NCI-H2081 treated with DMSO at 0.1 percent for 48 hours (cell line): Measurements from ENCODE around the gene CDKN2B-AS1.
A peak's percentile ranks its signal among the peaks of the same experiment; 100 is the strongest.

ENCODE experiments used
- DNase-seq: peaks from one replicate; lab custom pipeline; 2025; lab: John Stamatoyannopoulos, UW

The CDKN2B-AS1 gene

DNA sequence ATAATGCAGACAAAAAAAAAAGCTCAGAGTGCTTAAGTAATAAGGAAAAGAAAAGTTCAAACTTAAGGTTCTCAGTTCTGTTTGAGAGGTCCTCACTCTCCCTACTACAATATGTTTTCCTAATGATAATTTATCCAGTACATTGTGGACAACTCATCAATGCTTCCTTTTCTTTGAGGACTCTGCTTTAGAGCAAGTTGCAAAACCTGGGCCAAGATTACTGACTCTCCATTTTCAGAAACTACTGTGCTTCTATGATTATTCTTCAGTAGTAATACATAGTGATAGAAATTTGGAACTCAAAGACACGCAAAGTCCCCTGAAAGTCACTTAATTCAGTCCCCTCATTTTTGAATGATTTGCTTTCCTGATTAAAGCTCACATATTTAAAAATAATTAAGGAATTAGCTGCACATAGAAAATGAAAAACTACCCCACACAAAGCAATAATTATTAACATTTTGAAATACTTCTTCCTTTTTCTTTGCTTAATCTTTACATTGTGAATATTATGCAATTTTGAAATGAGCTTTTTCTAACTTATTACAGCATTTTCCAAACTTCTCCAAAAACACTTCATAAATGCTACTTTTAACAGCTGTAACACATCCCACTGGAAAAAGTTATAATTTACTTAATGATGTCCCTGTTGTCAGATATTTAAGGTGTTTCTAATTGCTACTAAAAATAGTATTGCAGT lies 11.6 kb upstream of the CDKN2B-AS1 start:
- DNase-seq, result no peak

DNA sequence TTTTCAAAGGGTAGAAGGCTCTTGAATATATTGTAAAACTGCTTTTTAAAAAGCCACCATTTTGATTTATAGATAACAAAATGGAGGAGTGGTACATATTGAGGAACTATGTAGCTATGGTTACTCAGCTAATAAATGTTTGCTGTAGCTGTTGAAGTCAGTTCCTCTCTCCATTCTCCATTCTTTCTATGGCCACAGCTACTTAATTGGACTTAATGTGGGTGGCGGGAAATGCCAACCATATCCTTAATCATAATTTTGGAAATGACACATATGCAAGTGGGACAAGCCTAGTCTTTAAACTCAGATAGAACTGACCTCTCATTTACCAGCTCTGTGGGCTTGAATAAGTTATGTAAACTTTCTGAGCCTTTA lies 11.0 kb upstream of the CDKN2B-AS1 start:
- DNase-seq, result peak; percentile 40

DNA sequence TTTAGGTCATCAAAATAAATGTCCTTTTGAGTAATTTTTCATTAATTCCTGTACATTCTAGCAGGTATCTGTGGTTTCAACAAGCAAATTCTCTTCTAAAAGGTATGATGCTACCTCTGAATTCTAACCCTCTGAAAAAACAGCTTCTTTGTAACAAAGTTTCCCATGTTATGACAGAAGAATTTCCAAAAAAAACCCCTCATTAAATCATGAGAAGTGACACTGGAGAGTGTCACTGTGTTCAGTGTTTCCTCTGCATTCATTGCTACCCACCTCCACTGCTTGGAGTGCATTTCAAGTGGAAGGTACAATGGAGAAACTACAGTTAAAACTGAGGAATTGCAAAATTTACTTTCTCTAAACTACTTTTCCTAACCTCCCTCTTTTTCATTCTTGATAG lies 10.5 kb upstream of the CDKN2B-AS1 start:
- no peak for DNase-seq

GRCh38 chr9:21985964-21986667 lies 8.5 kb upstream of the CDKN2B-AS1 start:
- no peak for DNase-seq

DNA sequence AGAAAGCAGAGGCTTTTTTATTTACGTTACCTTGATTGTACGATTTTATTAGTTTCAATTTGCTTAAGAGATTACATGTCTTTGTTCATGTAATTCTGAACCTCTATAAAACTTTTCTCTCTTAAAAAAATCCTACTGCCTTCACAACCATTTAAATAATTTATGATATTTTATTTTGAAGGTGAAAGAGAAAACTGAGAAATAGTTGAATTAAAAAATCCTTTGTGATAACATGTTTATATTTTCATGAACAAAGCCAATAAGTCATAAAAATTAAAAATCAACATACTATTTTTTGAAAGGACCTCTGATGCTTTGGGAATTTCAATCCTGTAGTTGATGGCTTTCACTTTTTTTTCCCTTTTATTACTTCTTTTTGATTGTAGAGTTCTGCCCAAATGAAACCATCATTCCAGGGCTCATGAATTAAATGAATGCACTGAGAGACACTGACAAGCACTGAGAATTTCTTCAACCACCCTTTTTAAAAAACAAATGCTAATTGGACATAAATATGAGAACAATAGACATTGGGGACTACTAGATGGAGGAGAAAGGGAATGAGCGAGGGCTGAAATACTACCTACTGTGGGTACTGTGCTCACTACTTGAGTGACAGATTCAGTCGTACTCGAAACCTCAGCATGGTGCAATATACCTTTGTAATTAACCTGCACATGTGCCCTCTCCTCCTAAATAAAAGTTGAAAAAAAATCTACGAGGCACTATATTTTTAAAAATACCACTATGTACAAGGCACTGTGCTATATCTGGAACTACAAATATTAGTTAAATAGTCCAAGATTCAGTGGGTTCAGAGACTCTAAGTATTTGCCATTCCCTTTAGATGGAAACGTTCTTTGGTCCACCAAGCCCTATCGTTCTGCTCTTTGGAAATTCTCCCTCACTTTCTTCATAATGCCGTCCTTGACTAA lies 6.3 kb upstream of the CDKN2B-AS1 start:
- peak; percentile 44 for DNase-seq

GRCh38 chr9:21989440-21990189 lies 5.0 kb upstream of the CDKN2B-AS1 start:
- DNase-seq, result no peak

- no peak for DNase-seq
Observed at GRCh38 chr9:21991072-21991959, 3.3 kb upstream of the CDKN2B-AS1 start.

GRCh38 chr9:21993007-21993406 lies 1.6 kb upstream of the CDKN2B-AS1 start:
- no peak for DNase-seq

DNA sequence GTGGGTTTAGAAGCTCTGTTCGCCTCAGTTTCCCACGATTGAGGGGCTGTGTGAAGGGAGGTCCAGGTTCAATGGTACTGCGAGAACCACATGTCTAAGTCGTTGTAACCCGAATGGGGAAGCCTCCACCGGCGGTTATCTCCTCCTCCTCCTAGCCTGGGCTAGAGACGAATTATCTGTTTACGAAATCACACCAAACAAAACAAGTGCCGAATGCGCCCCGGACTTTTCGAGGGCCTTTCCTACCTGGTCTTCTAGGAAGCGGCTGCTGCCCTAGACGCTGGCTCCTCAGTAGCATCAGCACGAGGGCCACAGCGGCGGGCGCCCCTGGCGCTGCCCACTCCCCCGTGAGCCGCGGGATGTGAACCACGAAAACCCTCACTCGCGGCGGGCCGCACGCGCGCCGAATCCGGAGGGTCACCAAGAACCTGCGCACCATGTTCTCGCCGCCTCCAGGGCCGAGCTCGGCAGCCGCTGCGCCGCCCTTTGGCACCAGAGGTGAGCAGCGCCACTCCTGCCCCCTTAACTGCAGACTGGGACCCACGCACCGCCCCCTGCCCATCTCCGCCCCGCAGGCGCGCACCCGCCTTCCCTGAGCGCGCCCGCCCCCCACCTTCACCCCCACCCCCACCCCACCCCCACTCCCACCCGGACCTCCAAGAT lies 567 bp upstream of the CDKN2B-AS1 start, which contains the start of gene CDKN2A:
TSS of gene CDKN2A (minus strand) at position 500 of the 663 bp plus-strand sequence.
- no peak for DNase-seq

- DNase-seq, result peak; percentile 48
Observed at GRCh38 chr9:21995006-21995665, 545 bp downstream of the CDKN2B-AS1 start.

GRCh38 chr9:21995666-21996398 lies 1.2 kb downstream of the CDKN2B-AS1 start:
- no peak for DNase-seq

GRCh38 chr9:21996438-21996837 lies 1.8 kb downstream of the CDKN2B-AS1 start:
- no peak for DNase-seq

GRCh38 chr9:21996858-21997257 lies 2.3 kb downstream of the CDKN2B-AS1 start:
- DNase-seq, result no peak

- no peak for DNase-seq
Observed at GRCh38 chr9:21997480-21997879, 2.9 kb downstream of the CDKN2B-AS1 start.

DNA sequence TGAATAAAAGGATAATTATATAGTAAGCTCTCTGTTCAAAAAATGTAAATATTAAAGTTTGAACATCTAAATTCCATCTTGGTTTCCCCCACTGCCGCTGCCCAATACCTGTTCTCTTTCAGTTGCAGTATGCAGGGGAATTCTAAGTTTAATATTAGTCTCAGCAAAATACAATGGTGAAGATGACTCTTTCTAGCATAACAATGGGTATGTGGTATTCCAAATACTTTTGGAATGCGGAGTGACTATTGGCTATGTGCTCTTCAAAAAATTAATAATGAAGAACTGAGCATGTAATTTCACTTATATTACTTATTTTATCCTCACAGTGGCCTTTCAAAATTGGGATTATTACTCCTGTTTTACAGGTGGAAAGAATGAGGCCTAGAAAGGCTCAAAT lies 3.4 kb downstream of the CDKN2B-AS1 start:
- DNase-seq, result no peak

DNA sequence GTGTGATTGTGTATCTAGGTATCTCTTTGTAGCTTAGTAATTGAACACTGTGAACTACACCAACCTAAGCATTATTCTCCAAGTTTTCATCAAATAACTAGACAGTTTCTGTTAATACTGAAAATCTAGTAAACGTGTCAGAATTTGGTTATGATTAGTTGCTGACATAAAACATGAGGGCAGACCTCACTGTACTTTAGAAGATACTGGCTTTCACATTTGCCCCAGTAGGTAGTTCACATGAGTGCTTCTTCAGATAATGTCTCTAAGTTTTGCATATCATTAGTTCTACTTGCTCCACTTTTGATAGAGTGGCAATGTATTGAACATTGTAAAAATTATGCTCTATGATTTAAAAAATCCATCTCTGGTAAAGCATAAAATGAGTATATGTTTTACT lies 7.4 kb downstream of the CDKN2B-AS1 start:
- DNase-seq, result no peak

DNA sequence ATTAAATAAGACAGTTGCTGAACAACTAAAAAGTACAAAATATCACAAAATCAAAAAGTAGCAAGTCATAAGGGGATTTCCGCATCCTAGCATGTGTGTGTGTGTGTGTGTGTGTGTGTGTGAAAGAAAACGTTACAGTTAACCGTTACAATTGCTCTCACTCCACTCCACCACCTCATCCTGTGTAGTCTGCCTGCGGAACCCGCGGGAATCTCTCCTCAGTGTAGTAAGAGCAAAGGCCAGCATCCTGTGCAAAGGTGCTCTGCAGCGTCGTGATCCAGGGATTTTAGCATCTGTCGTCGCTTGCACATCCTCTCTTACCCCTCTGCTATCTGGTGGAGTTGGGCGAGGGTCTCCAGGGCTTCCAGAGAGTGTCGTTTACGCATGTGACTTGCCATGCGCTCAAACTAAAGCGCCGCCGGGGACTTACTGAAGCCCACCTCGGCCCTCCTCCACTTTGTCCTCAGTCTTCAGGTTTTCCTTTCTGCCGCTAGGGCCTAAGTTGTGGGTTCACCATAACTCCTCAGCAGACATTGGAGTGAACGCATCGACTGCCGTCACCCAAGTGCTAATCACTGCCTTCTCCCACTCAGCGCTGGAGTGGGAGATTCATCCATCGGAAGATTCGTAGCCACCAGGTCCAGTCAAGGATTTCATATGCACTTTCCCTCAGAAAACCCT lies 10.6 kb downstream of the CDKN2B-AS1 start:
- no peak for DNase-seq
